Stimulated activated CD8-positive, alpha-beta memory T cell treated with anti-CD3 and anti-CD28 coated beads, Interleukin-15, amount 100 ng/mL, for 4 hours (primary cell): ENCODE measurements around the gene TMC6.
"Not testable (repeated sequence)": the region's sequence is repeated elsewhere in the genome, so short reads cannot be mapped to it uniquely, and the experiment has no call there.

Experiments
- DNase-seq, 2 donors: peaks; one replicate each; pipeline ENCODE4 v3.0.0-alpha.2; 2020; ENCODE audit warnings: low read depth in 2 of 2

TMC6 gene

DNA sequence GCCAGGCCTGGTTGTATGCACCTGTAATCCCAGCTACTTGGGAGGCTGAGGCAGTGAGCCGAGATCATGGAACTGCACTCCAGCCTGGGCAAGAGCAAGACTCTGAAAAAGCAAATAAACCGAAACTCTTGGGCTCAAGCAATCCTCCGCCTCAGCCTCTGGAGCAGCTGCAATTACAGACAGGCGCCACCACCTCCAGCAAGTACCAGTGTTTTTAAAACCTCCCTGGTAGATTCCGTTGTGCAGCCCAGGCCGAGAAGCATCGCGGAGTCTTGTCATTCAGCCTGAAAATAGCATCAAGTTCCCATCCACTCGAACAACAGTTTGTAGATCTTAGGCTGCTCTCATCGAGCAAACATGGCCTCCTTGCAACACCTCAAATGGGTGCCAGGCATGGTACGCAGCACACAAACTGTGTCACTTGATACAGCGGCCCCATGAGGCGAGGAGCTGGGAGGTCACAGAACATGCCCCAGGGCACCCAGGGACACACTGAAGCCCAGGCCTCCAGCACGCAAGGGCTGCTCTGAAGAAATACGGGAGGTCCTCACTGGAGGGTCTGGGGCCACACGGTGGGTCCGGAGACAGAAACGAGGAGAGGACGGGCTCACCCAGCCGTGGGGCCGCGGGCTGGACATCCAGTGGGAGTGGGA lies 18.1 kb downstream of the TMC6 start:
- DNase-seq: no peak

DNA sequence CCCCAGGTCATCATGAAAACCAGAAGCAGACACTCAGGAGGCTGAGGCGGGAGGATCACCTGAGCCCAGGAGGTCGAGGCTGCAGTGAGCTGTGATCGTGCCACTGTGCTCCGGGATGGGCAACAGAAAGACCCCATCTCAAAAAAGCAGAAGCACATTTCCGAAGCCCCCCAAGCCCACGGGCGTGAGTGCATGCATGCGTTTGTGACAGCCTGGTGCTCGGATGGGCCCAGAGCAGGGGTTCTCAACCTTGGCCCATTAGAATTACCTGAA lies 19.1 kb downstream of the TMC6 start:
- DNase-seq: no peak

DNA sequence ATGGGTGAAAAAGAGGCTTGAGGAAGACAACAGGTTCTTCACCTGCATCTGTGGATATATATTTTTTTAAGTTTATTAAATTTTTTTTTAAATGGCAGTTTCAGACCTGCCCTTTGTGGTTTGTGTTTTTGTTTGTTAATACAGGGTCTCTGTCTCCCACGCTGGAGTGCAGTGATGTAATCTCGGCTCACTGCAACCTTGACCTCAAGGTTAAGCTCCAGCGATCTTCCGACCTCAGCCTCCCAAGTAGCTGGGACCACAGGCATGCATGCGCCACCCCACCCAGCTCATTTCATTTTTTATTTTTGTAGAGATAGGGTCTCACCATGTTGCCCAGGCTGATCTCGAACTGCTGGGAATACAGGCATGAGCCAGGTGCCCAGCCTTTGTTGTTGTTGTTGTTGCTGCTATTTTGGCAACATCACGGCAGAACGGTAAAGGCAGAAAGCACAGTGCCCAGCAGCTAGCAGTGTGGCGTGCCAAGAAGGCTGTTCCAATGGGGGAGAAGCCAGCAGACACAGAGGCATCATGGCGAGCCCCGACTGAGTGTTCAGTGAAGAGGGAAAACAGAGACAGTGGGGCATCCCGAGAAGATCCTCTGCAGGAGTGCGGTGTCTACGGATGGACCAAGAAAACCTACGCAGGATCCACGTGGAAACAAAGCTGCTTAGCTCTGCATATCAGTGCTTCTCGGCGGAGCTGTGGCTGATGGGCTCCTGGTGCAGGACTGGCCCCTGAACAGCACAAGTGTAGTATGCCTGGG lies 19.6 kb downstream of the TMC6 start:
- no peak for DNase-seq

DNA sequence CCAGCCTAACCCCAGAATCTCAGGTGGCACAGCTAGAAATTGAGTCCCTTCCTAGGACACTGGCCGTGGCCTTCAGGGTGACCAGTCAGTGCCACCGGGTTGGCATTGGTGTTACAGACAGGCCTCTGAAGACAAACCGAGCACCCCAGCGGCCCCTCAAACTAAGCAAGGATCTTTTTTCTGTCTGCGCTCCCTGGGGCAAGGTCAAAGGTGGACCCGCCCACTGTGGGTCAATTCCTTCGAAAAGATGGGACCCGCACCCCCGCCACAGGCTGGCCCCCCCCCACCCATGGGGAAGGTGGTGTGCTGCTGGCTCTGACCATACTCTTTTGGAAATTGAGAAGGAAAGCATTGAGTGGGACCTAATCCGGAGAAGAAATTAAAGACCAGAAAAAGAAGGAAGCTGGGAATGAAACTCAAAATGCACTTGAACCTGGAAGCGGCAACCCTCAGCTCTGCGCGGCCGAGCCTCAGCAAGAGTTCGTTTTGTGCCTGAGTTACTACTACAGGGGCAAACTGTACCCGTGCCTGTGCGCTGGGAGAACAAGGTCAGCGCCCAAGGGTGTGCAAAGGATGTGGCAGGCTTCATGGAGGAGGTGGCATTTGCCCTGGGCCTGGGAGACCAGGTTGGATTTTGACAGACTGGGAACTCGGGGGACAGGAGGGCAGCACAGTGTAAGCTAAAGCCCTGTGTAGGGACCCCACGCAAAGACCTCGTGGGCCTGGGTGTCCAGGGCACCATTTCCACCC lies 20.4 kb downstream of the TMC6 start:
- no peak for DNase-seq

DNA sequence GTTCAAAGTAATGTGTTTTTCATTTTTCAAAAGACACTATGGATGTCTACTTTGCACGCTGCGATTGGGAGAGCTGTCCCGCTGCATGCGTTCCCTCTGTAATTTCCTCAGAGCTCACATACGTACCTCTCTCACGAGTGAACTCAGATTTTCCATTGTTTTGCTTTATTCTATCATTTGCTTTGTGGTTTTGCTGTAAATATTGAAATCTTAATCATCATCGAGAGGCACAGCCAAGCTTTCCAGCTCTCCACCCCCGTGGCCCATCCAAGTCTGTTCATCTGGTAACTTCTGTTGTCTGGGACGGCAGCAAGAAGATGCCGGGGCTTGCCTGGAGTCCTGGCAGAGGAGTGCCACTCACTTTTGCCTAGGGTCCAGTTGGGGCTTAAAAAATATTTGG lies 21.1 kb downstream of the TMC6 start:
- no peak for DNase-seq

DNA sequence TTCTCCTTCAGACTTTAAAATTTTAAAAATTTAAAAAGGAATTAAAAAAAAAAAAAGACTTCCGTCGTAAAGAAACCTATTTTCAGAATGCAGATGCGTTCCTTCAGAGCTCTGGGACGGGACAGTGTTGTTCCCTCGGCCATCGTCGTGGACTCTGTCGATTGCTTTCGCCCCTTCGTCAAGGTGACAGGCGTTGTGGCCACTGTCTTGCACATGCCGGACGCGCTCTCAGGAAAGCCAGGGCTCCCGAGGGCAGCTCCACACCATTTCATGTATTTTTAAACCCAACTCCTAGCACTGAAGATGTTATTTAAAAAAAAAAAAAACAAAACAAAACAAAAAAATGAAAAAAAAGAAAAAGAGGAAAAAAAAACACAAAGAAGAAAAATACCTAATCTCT lies 22.3 kb downstream of the TMC6 start:
- no peak for DNase-seq

DNA sequence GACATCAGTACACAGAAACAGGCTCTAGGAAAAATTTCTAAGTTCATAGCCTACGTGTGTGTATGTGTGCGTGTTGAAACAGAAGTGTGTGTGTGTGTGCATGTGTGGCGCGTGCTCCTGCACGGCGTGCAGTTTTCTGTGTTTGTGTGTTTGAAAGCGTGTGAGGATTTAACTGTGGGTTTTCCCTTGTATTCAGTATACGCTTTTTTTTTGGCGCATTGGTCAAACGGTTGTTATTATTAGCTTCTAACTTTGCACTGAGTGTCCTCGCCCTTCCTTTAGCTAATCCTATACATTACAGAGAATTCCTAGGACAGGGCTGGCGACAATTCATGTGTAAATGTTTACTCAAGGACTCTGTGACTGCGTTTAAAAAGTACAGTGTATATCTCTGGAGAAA lies 23.0 kb downstream of the TMC6 start:
- no peak for DNase-seq

DNA sequence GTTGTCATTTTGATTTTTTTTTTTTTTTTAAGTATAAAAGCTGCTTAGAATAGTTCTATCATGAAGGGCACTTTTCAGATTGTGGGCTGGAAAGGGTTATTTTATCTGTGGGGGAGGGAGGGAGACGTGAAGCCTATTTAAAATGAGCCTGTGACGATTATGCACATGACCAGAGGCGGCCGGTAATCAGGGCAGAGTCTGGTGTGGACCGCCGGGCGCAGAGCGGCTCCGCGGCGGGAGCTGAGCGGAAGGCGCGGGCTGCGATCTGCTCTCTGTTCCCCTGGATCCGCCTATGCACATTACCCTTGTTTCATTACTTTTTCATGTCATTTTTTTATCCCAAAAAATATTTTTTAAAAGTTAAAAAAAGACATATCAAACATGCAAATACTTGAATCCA lies 23.5 kb downstream of the TMC6 start:
- no peak for DNase-seq

DNA sequence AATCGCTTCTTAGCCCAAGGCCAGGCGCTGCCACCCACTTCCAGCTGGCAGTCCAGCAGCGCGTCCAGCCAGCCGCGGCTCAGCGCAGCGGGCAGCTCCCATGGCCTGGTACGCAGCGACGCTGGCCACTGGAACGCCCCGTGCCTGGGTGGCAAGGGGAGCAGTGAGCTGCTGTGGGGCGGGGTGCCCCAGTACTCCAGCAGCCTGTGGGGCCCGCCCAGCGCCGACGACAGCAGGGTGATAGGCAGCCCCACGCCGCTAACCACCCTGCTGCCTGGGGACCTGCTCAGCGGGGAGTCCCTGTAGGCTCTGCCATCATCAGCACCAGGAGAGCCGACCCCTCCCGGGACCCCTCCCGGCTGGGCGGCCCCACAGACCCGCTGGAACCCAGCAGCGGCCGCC lies 24.0 kb downstream of the TMC6 start:
- DNase-seq: no peak

DNA sequence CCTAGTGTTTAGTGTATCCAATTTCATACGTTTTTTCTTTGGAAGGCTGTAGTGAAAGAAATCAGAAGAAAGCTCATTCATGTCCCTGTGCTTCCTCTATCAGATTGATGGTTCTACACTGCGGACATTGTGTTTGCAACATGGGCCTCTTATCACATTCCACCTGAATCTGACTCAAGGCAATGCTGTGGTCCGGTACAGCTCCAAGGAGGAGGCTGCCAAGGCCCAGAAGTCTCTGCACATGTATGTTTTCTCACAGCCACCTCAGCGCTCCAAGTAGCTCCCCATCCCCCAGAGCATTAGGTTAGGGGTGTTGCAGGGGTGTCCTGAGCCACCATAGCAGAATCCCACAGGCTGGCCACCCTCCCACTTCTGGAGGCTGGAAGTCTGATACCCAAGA lies 25.2 kb downstream of the TMC6 start:
- DNase-seq: no peak

DNA sequence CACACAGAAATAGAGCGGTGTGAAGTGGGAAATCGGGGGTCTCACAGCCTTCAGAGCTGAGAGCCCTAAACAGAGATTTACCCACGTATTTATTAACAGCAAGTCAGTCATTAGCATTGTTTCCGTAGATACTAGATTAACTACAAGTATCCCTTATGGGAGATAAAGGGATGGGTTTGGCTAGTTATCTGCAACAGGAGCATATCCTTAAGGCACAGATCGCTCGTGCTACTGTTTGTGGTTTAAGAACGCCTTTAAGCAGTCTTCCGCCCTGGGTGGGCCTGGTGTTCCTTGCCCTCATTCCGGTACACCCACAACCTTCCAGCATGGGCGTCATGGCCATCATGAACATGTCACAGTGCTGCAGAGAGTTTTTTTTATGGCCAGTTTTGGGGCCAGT lies 27.0 kb downstream of the TMC6 start:
- DNase-seq: no peak

DNA sequence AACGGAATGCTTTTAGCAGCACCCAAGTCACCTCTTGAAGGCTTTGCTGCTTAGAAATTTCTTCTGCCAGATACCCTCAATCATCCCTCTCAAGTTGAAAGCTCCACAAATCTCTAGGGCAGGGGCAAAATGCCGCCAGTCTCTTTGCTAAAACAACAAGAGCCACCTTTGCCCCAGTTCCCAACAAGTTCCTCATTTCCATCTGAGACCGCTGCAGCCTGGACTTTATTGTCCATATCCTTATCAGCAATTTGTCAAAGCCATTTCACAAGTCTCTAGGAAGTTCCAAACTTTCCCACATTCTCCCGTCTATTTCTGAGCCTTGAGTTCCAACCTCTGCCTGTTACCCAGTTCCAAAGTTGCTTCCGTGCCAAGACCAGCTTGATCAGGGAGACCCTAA lies 27.4 kb downstream of the TMC6 start:
- DNase-seq: no peak

DNA sequence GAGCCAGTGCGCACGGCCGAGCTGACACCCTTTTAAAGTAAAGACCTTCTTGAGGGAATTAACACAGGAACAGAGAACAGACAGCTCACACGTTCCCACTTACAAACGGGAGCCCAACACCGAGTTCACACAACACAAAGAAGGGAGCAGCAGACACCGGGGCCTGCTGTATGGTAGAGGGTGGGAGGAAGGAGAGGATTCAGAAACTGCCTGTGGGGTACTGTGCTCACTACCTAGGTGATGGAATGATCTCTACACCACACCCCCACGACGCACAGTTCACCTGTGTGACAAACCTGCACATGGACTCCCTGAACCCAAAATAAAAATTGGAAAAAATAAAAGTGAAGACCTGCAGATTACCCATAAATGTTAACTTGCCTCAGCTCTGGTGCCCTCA lies 32.5 kb downstream of the TMC6 start:
- no peak for DNase-seq

DNA sequence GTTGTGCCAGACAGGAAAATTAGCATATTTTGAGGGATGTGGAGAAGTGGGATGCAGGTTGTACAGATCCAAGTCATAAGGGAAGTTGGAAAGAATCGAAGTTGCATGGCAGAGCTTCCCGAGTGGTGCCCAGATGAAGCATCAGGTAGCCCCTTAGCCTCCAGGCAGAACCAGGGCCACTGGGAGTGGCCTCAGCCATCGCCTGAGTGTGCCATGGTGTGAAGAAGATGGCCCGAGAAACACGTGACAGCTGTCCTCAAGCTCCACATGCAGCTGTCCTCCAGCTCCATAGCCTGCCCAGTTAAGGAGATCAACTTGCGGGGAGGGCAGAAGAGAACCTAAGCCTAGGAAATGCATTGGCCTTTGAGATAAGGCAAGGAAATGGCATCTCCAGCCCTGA lies 33.5 kb downstream of the TMC6 start:
- no peak for DNase-seq

DNA sequence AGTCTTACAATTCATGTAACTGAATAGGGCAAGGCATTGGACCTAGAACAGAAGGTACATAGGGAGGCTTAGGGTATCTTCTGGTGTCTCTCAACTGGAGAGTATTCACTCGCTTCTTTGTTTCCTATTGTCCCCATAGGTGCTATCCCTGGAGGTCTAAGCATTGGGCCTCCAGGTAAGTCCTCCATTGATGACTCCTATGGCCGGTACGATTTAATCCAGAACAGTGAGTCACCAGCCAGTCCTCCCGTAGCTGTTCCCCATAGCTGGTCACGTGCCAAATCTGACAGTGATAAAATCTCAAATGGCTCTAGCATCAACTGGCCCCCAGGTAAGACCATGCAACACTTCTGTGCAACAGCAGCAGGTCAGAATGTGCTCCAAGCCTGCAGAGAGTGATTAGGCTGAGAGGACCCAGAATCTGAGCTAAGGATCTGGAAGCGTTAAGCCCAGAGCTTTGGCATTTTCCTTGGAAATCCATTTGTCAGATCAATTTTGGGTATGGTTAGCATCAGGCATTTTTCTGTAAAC lies 35.7 kb downstream of the TMC6 start:
- no peak for DNase-seq

DNA sequence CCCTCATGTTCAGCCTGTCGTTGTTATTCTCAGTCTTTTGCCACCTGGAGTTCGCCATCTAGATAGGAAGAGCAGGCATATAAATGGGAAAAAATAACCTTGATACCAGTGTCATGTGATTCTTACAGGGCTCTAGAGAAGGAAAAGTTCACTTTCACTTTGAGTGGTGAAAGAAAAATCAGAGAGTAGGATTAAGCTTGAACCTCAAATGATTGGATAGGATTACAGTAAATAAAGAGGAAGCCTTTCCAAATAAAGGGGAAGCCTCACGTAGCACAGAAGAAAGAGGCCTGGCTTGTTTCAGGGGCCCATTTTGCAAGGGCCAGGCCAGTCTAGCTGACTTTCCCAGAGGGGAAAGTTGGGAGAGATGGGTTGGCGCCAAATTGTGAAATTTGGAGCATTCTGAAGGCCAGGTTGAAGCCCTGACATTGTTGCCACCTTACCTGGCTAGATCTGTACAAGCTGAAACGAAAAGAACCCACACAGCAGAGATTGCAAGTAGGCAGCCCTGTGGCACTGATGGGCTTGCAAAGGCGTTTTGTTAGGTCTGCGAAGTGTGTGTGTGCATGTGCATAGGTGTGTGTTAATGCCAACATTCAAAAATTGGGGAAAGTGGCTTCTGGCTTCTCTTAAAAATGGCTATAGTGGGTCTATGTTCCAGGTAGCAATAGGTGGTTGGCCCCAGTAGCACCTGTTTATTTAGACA lies 38.8 kb downstream of the TMC6 start:
- no peak for DNase-seq

DNA sequence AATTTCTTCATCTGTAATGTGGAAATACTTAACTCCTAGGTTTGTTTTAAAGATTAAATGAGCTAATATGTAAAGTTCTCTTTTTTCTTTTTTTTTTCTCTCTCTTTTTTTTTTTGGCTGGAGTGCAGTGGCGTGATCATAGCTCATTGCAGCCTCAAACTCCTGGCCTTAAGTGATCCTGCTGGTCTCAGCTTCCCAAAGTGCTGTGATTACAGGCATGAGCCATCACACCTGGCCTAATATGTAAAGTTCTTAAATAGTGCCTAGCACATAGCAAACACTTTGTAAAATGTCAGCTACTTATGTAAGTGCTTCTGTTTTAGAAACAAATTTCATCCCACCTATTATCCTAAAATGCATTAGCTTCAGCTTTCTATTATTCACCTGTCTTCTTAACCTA lies 40.0 kb downstream of the TMC6 start:
- no peak for DNase-seq

DNA sequence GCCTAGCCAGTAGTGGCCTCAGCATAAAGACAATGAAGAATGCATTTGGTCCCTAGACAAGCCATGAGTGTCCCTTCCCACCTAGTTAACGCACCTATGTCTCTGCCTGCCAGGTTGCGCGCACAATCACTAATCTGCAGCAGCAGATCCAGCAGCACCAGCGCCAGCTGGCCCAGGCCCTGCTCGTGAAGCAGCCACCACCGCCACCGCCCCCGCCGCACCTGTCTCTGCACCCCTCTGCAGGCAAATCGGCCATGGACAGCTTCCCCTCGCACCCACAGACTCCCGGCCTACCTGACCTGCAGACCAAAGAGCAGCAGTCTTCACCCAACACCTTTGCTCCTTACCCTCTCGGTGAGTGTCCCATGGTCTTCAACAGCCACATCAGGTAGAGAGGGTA lies 41.8 kb downstream of the TMC6 start:
- DNase-seq: no peak

DNA sequence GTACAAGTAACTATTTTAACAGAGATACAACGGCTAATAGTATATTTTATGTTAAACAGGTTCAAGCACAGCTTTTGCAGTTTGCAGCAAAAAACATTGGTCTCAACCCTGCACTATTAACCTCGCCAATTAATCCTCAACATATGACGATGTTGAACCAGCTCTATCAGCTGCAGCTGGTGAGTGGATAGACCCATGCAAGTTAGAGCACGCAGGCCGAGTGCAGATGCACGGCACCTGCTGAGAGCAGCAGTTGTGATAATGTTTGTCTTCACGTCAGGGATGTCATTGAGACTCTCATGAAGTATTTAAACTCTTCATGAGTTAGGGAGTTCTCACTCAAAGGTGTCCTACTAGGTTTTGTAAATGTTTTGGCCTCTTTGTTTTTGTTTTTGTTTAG lies 45.6 kb downstream of the TMC6 start:
- DNase-seq: no peak

DNA sequence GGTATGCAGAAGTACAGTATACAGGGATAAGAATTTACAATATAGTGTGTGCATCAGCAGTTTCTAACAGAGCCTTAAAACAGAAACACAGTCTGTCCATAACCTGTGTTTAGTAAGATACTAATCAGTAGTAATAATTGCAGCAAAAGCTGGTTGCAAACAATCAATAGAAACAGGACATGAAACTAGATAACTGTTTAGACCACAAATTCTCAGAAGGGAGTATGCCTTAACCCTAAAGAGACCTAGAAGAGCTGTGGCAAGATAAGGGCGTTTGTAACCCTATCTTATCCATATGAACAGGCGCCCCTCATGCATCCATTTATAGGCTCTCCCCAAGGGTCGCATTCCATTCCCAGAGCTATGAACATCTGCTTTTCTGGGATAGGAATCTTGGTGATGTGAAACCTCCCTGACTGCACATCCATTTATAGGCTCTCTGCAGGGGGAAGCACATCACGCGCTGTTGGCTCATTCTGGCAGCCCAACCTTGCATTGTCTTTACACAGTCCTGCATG lies 46.1 kb downstream of the TMC6 start:
- DNase-seq: not testable (repeated sequence)

DNA sequence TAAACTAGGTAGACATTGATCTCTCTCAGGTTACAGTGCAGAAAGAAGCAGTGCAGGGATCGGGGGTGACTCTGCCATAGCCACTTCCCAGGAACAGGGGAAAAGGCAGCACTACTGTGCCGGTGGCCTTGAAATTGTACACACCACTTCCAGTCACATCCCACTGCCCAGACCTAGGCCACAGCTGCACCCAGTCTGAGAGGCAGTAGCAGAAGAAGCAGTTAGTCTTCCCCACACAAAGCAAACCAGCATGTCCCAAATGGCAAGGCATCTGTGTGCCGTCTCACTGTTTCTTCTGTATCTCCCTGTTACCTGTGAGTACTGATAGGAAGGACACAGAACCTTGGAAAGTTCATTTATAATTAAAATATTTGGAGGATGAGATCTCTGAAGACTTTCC lies 47.0 kb downstream of the TMC6 start:
- DNase-seq: no peak

DNA sequence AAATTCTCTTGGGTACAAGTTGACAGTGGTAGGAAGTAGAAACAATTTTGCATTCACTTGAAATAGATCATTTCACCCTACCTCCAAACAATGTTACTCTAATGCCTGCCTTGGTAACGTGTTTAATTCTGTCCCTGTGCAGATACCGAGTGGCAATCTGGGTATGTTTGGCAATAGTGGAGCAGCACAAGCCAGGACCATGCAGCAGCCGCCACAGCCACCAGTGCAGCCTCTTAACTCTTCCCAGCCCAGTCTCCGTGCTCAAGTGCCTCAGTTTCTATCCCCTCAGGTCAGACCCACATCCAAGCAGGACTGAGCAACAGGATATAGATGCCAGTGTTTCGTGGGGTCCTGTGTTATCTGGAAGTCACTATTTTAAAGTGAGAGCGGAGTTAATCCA lies 49.3 kb downstream of the TMC6 start:
- no peak for DNase-seq
